ENCODE results near the gene CCDC90B.

The CCDC90B gene

DNA sequence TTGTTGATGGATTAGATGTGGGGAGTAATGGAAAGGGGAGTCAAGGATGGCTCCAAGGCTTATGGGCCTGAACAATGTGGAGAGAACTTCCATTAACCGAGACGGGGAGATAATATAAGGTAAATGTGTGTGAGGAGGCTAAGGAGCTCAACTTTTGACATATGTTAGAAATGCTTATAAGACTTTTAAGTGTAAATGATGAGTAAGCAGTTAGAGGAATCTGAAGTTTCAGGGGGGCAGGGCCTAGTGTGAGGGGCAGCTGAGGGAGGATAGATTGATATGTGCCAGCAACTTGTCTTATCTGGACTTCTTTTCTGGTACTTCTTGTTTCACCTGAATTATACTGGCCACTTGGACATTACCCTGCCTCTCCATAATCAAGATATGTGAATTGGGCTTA, 62.7 kb downstream of the CCDC90B start (continued):
- no peak for TF ChIP-seq ZNF398 (tag by site-specific recombination; IDR thresholded peaks at IDR 0.05)
- TF ChIP-seq, protein P1, sequence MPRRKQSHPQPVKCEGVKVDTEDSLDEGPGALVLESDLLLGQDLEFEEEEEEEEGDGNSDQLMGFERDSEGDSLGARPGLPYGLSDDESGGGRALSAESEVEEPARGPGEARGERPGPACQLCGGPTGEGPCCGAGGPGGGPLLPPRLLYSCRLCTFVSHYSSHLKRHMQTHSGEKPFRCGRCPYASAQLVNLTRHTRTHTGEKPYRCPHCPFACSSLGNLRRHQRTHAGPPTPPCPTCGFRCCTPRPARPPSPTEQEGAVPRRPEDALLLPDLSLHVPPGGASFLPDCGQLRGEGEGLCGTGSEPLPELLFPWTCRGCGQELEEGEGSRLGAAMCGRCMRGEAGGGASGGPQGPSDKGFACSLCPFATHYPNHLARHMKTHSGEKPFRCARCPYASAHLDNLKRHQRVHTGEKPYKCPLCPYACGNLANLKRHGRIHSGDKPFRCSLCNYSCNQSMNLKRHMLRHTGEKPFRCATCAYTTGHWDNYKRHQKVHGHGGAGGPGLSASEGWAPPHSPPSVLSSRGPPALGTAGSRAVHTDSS (tag by site-specific recombination; IDR thresholded peaks at IDR 0.05): no peak
- no peak for TF ChIP-seq EGR2 (tag by site-specific recombination; IDR thresholded peaks at IDR 0.05; ENCODE audit: low read depth)
- TF ChIP-seq, protein P2, sequence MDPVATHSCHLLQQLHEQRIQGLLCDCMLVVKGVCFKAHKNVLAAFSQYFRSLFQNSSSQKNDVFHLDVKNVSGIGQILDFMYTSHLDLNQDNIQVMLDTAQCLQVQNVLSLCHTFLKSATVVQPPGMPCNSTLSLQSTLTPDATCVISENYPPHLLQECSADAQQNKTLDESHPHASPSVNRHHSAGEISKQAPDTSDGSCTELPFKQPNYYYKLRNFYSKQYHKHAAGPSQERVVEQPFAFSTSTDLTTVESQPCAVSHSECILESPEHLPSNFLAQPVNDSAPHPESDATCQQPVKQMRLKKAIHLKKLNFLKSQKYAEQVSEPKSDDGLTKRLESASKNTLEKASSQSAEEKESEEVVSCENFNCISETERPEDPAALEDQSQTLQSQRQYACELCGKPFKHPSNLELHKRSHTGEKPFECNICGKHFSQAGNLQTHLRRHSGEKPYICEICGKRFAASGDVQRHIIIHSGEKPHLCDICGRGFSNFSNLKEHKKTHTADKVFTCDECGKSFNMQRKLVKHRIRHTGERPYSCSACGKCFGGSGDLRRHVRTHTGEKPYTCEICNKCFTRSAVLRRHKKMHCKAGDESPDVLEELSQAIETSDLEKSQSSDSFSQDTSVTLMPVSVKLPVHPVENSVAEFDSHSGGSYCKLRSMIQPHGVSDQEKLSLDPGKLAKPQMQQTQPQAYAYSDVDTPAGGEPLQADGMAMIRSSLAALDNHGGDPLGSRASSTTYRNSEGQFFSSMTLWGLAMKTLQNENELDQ (tag by site-specific recombination; IDR thresholded peaks at IDR 0.05; ENCODE audit: low read depth): no peak

- no peak overlapping the region for H3K4me3 ChIP-seq (ENCODE audit: low read depth, low read length)
- ChIA-PET POLR2A (no interaction called here), CTCF (interaction anchor here (0.7 to 2.0 kb wide), 3 partner anchors 28 to 597 kb away, joined by 3 to 8 read pairs (median 4); no protein-coding TSS in a partner anchor)
- H3K9me3 ChIP-seq (ENCODE audit: control insufficient read depth, insufficient read depth, low read depth, low read length): no peaks in the 10 kb centered on the region
- no peaks in the 10 kb centered on the region; a peak in 1 of 3 replicates for H3K36me3 ChIP-seq (ENCODE audit: control insufficient read depth in 2 of 2, insufficient read depth in 1 of 2, low read length in 2 of 2)
- H3K27ac ChIP-seq (ENCODE audit: extremely low read depth, low read depth, low read length): no peak overlapping the region
- no peaks in the 10 kb centered on the region for H3K4me1 ChIP-seq (ENCODE audit: control insufficient read depth, insufficient read depth, low read length)
- TF ChIP-seq ZSCAN4 (tag by site-specific recombination; IDR thresholded peaks at IDR 0.05) (no peak), ZNF488 (tag by site-specific recombination; IDR thresholded peaks at IDR 0.05) (no peak), ZNF214 (tag by site-specific recombination; IDR thresholded peaks at IDR 0.05; ENCODE audit: borderline replicate concordance) (no peak), ZBTB6 (tag by site-specific recombination; IDR thresholded peaks at IDR 0.05) (no peak), ZNF639 (tag by site-specific recombination; IDR thresholded peaks at IDR 0.05) (no peak), ZNF792 (tag by site-specific recombination; IDR thresholded peaks at IDR 0.05) (no peak), ZNF133 (tag by site-specific recombination; IDR thresholded peaks at IDR 0.05) (no peak), ZNF76 (tag by site-specific recombination; IDR thresholded peaks at IDR 0.05; ENCODE audit: borderline replicate concordance, low read depth) (no peak), KLF10 (tag by site-specific recombination; IDR thresholded peaks at IDR 0.05) (no peak), ZNF146 (tag by site-specific recombination; IDR thresholded peaks at IDR 0.05) (no peak), ZNF561 (tag by site-specific recombination; IDR thresholded peaks at IDR 0.05; ENCODE audit: borderline replicate concordance) (no peak), PRDM1 (tag by site-specific recombination; IDR thresholded peaks at IDR 0.05) (no peak), ZNF404 (tag by site-specific recombination; IDR thresholded peaks at IDR 0.05) (no peak), ZNF677 (tag by site-specific recombination; IDR thresholded peaks at IDR 0.05) (no peak), ZNF354C (tag by site-specific recombination; IDR thresholded peaks at IDR 0.05; ENCODE audit: borderline replicate concordance, low read depth) (no peak)
- TF ChIP-seq, protein P3, sequence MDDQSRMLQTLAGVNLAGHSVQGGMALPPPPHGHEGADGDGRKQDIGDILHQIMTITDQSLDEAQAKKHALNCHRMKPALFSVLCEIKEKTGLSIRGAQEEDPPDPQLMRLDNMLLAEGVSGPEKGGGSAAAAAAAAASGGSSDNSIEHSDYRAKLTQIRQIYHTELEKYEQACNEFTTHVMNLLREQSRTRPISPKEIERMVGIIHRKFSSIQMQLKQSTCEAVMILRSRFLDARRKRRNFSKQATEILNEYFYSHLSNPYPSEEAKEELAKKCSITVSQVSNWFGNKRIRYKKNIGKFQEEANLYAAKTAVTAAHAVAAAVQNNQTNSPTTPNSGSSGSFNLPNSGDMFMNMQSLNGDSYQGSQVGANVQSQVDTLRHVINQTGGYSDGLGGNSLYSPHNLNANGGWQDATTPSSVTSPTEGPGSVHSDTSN (CRISPR knock-in tag; IDR thresholded peaks at IDR 0.05): no peak
Observed at GRCh38 chr11:83222499-83222898, 63.7 kb downstream of the CCDC90B start.

All from HEK293 (cell line).